Activated CD8-positive, alpha-beta memory T cell treated with anti-CD3 and anti-CD28 coated beads for 1 hour (primary cell): ENCODE data around the gene MAD2L2.

Experiments used
- DNase-seq, 2 donors: peaks; one replicate each; pipeline ENCODE4 v3.0.0-alpha.2; 2020; ENCODE audit warnings: low read depth in 1 of 2; ENCODE audit errors: extremely low read depth in 1 of 2

The MAD2L2 gene

DNA sequence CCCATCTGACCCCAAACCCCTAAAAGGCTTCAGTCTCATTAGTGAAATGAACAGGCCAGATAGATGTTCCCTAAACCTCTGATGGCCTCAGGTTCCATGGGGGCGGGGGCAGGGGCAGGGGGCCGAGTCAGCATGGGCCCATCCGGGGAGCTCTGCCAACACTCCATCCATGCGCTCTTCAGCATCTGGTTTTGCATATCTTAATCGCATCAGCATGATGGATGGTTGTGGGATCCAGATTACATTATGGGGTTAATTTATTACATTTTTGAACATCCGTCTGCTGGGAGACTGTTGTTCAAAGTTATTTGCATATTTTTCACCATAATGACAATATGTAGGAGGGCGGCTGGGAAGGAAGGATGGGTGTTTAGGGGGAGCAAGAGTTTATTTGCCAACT, 3.1 kb upstream of the MAD2L2 start:
- DNase-seq = no peak

DNA sequence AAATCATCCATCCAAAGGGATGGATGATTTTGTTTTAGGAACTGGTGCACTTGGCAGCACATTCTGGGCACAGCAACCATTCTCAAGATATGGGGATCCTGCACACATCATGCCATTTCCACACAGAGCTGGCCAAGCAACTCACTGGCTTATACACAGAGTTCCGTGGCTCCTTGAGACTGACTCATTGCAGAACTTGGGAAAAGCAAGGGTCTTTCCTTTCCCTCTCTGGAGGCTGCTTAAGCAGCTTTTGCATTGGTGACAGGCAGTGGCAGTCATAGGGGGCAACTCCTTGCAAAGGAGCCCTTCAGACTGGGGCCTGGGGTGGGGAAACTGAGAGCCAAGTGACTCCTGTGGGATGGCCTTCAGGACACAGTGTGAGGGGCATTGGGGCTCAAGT, 1.9 kb upstream of the MAD2L2 start:
- DNase-seq = no peak

DNA sequence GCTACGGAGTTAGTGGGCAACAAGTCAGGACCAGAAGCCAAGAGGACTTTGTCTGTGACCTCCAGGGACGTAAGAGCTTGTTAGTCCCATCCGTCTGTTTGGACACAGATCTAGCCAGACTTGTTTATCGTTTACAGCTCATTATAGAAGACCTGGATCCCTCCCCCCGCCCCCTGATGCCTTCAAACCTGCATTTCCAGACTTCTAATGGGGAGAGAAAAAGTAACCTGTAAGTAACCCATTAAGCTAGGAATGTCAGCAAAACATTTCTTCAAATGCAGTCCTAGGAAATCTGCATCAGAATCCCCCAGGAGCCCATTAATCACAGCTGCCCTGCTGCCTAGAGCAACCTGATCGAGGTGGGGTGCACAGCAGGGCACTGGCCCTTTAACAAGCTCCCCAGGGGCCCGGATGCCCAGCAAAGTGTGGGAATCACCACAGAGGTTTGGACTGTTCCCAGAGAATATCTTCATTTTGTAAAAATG, 1.4 kb upstream of the MAD2L2 start:
- no peak for DNase-seq

DNA sequence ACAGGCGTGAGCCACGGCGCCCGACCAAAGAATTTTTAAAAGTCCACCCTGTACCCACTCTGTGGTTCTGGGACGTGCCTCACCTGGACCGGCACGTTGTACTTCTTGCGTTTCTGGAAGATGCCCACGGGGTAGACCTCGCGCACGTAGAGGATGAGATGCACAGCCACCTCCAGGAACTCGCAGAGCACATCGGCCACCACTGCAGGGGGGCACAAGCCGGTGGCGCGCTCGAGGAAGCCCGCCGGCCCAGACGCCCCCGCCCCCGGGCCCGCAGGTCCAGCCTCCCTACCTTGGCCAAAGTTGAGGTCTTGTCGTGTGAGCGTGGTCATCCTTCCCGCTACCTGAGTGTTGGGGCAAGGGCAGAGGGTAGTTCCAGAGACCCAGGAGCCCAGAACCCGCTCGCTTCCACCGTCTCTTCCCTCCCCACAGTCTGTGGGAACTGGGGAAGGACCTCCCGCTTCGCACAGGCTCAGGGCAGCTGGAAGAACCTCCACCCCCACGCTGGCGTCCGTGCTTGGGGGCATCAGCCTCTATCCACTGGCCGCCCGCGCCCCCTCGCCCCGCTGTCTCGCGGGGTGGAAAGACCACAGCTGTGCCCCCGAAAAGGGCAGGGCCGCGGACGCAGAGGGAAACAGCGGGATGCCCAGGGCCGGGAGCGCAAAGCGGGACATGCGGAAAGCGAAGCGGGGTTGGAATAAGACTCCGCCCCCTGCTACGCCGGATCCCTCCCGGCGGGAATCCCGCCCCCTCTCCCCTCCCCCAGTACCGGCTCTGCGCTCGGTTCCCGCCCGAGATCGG, 478 bp downstream of the MAD2L2 start:
- no peak for DNase-seq

DNA sequence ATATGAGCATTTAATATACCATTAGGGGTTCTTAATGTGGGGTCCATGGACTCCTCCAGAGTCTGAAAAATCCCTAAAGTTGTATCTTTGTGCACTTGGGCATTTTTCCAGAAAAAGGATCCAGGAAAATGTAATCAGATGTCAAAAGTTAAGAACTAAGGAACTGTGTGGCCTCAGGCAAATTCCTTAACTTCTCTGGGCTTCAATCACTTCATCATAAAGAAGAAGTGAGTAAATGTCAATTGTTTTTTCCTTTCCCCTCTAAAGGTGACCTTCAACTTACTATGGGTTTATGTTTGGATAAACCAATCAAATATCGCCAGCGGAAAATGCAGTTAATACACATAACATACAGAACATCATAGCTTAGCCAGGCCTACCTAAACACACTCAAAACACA, 2.5 kb downstream of the MAD2L2 start:
- DNase-seq = no peak

DNA sequence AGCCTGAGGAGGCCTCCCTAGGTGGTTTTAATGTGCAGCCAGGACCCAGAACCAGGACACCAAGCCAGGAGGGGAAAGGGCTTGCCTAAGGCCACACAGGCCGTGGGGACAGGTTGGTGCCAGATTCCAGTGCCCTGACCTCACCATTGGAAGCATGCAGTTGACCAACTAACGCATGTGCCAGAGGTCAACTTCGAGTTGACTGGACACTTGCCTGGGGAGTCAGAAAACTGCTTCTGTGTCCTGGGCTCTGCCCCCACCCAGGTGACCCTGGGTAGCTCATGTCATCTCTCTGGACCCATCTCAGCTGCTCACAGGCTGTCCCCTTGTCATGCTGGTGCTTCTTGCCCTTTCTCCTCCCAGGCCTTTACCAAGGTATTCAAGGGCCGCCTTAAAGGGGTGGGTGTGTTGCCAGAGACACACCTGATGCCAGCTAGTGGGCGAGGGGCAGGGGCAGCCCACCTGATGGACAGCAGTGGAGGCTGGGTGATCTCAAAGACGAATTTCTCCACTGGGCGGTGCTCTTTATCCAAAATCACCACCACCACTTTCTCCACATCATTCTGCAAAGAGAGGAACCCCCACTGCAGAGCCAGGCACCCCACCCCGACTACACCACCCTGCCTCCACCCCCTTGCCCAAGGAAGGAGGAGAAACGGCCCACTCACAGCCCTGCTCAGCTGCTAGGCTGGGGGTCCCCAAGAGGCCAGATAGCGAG, 4.4 kb downstream of the MAD2L2 start:
- no peak for DNase-seq

DNA sequence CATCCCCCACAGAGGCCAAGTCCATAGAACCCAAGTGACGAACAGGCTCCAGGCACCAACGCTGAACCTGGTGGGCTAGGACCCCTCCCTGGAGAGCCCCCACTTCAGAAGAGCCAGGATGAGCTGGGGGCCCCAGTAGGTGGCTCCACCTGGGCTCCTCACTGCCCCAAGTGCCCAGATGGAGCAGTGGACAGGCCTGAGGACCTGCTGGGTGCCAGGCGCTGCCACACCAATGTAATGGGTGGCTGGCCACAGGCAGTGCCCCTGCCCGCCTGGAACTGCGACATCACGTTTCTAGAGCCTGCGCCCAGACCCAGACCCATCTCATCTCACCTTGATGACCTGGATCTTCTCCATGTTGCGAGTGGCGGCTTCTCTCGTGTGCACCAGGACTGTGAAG, 5.6 kb downstream of the MAD2L2 start:
- DNase-seq = no peak

DNA sequence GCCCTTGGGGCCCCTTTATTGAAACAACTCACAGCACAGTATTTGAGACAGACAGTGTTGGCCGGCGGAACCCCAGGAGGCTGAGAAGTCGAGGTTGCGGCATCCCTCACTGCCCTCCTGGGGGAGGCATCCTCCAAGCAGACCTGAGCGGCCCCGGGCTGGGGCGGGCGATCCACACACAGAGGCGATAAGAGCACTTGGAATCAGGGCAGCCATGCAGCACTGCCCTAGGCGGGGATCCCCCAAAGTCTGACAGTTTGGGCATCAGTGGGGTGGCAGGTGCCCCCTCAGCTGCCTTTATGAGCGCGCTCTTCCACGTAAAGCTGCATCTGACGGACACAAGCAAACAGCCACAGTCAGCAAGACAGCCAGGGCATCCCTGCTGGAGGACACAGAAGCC, 6.5 kb downstream of the MAD2L2 start:
- no peak for DNase-seq

DNA sequence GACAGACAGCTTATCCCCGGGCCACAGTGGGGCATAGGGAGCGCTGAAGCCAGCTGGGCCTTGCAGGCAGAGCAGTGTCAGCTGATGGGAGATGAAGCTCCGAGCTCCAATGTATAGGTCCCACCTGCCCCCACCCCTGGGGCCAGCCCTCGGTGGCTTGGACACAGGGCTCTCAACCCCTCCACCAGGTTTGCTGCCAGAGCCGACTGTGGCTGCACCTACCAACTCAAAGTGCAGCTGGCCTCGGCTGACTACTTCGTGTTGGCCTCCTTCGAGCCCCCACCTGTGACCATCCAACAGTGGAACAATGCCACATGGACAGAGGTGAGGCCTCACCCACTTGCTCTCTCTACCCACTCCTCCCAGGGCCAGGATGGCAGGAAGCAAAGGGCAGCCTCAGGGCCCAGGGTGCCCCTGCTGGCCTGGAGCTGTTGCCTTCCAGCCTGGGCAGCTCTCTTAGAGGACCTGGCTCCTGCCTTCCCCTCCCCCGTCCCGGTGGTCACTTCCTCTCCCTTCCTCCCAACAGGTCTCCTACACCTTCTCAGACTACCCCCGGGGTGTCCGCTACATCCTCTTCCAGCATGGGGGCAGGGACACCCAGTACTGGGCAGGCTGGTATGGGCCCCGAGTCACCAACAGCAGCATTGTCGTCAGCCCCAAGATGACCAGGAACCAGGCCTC, 7.7 kb downstream of the MAD2L2 start:
- DNase-seq = no peak

DNA sequence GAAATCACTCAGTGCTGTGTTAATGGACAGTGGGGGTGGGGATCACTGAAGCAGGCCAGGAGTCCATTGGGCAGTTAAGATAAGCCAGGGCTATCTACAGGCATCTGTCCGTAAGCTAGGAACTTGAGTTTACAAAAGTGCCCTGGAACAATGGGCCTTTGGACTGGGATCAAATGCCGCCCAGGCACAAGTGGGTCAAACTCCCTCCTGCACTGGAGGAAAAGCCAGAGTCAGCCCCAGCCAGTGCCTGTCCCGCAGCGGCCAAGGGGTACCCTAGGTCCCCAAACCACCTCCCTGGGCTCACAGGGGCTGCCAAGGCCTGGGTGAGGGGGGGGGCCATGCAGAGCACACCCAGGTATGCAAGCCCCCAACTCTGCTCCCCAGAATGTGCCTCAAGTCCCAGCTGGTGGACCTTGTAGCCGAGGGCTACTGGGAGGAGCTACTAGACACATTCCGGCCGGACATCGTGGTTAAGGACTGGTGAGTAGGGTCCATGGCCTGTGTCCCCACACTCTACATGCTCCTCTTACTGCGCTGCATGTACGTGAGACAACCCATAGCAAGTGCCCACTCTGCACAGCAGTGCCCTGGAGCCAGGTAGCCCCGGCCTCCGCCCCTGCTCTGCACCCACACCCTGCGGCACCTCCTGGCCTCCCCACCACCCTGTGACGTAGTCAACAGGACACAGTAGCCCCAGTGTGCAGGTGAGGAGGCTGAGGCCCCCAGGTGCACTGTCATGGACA, 9.2 kb downstream of the MAD2L2 start:
- no peak for DNase-seq

DNA sequence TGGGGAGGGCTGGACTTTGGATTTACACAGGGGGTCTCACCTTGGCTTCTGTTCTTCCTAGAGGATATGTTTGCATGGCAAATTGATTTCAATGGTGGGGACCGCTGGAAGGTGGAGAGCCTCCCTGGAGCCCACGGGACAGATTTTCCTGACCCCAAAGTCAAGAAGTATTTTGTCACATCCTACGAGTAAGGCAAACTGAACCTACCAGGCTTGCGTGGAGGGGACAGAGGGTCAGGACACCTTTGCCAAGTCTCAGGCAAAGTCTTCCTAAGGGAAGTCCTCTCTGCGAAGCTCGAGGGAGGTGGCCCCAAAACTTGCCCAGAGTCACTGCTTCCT, 9.8 kb downstream of the MAD2L2 start:
- DNase-seq = no peak

DNA sequence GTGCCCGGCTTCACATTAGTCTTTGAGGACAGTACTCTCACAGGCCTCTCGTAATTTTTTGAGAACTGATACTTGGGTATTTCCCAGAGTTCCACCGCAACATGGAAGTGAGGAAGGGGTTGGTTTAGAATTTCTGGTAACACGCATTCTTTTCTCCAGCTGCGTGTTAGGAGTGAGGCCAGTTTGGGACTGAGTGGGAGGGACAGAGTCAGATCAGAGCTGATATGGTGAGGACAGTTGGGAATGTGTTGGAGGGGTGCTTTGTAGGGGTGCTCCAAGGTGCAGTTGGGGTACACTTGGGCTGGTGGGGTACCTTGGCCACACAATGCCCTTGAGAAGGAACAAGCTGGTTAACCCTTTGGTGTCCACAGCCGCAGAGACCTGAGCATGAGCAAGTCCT, 10.2 kb downstream of the MAD2L2 start:
- no peak for DNase-seq

DNA sequence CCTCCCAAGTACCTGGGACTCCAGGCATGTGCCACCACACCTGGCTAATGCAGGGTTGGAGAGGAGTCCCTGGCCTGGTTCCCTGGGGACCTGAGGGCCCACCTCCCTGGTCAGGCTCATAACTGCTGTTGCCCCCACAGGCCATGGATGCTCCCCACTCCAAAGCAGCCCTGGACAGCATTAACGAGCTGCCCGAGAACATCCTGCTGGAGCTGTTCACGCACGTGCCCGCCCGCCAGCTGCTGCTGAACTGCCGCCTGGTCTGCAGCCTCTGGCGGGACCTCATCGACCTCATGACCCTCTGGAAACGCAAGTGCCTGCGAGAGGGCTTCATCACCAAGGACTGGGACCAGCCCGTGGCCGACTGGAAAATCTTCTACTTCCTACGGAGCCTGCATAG, 12.4 kb downstream of the MAD2L2 start:
- no peak for DNase-seq

DNA sequence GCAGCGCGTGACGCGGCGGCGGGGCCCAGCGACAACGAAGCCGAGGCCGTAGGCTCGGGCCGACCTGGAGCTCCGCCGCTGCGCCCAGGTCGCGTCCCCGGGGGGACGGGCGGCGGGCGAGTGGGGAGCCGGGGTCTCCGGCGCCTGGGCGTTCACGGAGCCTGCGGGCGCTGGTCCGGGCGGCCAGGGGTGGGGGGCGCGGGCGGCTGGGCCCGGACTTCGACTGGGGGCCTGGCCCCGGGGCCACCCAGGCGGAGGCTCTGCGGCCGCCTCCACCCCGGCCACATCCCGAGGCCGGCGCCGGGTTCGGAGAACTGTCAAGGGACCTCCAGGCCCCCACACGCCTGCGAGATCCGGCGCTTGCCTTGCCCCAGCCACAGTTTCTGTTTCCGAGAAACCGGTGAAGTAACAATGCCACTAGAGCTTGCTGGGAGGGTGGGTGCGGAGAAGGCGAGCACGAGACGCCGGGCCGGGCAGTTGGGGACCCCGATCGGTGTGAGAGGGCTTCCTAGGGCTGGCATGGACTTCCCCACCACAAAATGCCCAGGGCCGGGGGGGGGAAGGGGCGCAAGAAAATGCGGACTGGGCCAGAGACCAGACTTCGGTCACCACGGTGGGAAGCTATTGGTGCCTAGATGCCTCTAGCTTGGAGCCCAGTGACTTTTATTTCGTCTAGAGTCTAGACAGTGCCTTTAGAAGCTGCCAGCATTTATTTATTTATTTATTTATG, 16.4 kb downstream of the MAD2L2 start:
- peak in 1 of 2 donors; percentile 43 for DNase-seq

DNA sequence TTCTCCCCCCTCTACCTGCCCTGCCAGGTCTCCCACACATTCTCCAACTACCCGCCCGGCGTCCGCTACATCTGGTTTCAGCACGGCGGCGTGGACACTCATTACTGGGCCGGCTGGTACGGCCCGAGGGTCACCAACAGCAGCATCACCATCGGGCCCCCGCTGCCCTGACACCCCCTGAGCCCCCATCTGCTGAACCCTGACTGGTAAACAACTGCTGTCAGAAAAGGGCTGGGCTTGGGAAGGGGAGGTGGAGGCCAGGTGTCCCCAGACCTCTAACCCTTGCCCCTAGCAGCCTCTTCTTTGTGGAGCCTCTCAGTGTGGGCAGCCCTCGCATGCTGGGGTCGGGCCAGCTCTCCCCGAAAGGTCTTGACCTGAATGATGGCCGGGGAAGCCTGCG, 19.8 kb downstream of the MAD2L2 start:
- DNase-seq = no peak

DNA sequence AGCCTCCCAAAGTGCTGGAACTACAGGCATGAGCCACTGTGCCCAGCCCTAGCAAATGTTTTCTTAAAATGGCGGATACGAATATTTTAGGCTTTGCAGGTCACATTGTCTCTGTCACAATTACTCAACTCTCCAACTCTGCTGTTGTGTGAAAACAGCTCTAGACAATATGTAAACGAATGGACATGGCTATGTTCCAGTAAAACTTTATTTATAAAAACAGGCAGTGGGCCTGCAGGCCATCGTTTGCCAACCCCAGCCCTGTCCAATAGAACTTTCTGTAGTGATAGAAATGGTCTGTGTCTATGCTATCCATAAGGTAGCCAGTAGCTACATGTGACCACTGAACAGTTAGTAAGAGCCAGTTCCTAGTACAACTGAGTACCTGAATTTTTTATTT, 21.2 kb downstream of the MAD2L2 start:
- no peak for DNase-seq

DNA sequence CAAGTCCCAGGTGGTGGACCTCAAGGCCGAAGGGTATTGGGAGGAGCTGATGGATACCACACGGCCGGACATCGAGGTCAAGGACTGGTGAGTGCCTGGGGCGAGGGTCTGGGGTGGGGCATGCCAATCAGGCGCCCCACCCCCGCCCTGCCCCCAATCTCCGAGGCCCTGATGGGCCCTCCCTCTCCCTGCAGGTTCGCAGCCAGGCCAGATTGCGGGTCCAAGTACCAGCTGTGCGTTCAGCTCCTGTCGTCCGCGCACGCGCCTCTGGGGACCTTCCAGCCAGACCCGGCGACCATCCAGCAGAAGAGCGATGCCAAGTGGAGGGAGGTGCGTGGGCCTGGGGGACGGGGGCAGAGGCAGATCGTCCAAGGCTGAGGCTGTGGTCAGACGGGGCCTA, 22.4 kb downstream of the MAD2L2 start:
- no peak for DNase-seq

DNA sequence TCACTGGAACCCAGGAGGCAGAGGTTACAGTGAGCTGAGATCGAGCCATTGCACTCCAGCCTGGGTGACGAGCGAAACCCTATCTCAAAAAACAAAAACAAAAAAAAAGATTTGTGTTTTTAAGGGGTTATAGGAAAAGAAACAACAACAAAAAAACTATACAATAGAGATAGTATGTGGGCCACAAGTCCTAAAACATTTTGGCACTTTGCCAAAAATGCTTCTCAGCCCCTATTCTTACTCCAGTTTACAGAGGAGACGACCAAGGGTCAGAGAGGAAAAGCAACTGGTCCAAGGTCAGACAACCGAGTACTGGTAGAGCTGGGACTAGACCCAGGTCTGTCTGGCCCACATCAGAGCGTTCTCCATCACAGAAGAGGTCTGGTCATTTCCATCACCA, 23.3 kb downstream of the MAD2L2 start:
- no peak for DNase-seq

DNA sequence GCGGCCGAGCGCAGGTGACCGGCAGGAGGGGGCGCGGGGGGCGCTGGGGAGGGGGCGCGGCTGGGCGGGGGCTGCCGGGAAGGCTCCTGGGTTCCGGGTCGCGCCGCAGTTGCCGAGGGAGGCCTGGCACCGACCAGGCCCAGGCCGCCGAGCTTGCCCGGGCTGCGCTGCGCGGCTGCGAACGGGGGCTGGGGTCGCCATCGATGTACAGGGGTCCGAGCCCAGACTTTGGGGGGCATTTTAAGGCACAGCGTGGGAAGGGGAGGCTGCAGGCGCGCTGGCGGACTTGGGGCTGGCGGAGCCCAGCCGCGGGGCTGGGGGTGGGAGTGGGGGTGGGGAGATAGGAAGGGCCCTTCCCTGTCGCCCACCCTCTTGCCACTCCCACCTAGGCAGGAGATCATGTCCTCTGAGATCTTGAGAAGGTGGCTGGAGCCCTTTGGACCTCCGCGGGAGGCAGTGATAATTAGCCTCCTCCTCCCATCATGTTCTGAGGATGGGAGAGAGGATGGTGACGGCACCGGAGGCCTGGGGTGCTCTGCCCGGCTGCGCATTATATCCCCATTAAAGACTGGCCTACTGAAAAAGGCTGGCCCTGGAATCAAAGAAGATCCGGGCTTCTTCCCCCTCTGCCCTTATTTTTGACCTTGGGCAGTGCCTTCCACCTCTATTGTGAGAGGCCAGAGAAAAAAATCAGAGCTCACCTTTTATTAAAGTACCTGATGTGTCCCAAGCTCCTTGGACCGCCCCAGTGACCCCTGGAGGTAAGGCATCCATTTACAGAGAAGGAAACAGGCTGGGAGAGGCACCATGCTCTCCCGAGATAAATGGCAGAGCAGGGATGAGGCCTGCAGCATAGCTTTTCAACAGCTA, 25.8 kb downstream of the MAD2L2 start:
- no peak for DNase-seq
